ENCODE results near the gene PHACTR1. TPM values are rescaled to one million over a fixed set of nuclear protein-coding genes. Genes with fewer than 3 reads are reported as not detected.
"Not testable (repeated sequence)": the region's sequence is repeated elsewhere in the genome, so short reads cannot be mapped to it uniquely, and the experiment has no call there.

PHACTR1 gene
- total RNA-seq, 1 donor from 2014 or later, result 8.4 TPM

DNA sequence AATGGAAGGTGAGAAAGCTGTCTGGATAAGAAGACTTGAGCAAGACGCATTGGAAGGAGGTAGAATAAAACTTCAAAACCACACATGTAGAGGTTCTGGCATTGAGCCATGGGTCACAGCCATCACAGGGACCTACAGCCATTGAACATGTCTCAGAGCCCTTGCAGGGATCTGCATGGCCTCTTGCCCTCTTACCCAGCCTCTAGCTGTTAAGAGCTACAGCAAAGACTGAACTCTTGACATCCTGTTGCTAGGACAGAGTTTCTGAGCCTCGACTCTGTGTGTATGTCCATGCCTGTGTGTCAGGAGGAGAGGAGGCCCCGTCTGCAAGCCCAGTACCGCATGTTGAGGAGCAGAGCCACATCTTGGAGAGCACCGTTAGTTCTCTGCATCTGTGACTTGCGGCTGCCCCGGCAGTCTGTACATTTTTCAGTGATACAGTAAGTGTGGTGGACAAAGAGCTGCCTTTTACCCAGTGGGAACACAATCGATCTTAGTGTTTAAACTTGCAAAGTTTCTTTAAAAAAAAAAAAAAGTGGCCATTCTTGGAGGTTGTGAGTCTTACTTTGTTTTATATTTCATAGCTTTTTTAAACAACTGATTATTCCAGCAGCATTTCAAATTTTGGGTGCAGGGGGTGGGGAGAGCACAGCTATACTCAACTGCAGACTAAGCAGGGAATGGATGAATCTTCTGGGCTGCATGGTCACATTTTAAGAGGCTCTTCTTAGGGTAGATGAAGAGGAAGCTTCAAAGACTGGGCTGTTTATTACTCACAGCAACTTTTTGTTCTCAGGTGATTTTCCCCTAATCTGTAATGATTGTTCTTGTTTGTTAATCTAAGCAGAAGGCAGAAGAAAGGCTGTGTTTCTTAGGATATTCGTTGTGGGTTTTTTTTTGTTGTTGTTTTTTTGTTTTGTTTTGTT is 523.2 kb downstream of the PHACTR1 start:
- intact Hi-C loops (cut with DNase I), result no loop called here
- Histone ChIP-seq H3K4me1 (no peaks in the 10 kb centered on the region), H3K27me3 (no peaks in the 10 kb centered on the region), H3K27ac (no peak overlapping the region), H3K36me3 (peaks cover 9 to 30% of the 10 kb centered on the region in 2 donors), H3K4me3 (no peak overlapping the region), H3K9me3 (no peaks in the 10 kb centered on the region)
- TF ChIP-seq, protein P1, sequence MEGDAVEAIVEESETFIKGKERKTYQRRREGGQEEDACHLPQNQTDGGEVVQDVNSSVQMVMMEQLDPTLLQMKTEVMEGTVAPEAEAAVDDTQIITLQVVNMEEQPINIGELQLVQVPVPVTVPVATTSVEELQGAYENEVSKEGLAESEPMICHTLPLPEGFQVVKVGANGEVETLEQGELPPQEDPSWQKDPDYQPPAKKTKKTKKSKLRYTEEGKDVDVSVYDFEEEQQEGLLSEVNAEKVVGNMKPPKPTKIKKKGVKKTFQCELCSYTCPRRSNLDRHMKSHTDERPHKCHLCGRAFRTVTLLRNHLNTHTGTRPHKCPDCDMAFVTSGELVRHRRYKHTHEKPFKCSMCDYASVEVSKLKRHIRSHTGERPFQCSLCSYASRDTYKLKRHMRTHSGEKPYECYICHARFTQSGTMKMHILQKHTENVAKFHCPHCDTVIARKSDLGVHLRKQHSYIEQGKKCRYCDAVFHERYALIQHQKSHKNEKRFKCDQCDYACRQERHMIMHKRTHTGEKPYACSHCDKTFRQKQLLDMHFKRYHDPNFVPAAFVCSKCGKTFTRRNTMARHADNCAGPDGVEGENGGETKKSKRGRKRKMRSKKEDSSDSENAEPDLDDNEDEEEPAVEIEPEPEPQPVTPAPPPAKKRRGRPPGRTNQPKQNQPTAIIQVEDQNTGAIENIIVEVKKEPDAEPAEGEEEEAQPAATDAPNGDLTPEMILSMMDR (IDR thresholded peaks at IDR 0.05), result no peak
- DNase-seq (ENCODE audit: low spot score in 2 of 2), result no peak

GRCh38 chr6:13241364-13241763 is 524.8 kb downstream of the PHACTR1 start:
- H3K36me3 ChIP-seq, result peaks cover 4 to 17% of the 10 kb centered on the region in 2 donors
- no peak overlapping the region for H3K27ac ChIP-seq
- intact Hi-C loops (cut with DNase I), result no loop called here
- no peaks in the 10 kb centered on the region for H3K4me1 ChIP-seq
- H3K27me3 ChIP-seq, result no peaks in the 10 kb centered on the region
- DNase-seq (ENCODE audit: low spot score in 2 of 2), result no peak
- TF ChIP-seq, protein P1 (IDR thresholded peaks at IDR 0.05), result no peak
- H3K9me3 ChIP-seq, result no peaks in the 10 kb centered on the region
- no peak overlapping the region for H3K4me3 ChIP-seq

DNA sequence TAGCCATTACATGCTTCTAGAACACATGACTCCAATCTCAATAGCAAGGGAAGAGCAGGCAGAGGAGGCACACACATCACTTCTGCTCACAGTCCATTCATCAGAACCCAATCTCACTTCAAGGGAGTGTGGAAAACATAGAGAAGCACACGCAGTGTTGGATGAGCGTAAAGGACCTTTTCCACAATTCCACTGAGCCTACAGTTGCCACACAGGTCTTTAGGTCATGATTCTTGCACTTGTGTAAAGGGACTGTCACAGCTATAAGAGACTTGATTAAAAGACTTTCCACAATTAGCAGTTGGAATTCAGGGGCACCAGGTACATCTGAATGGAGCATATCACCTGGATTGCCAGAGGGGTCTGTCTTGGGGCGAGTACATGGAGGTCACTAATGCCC is 525.6 kb downstream of the PHACTR1 start:
- intact Hi-C loops (cut with DNase I), result no loop called here
- Histone ChIP-seq H3K27ac (no peak overlapping the region), H3K9me3 (no peaks in the 10 kb centered on the region), H3K36me3 (peaks cover 4 to 11% of the 10 kb centered on the region in 2 donors), H3K27me3 (no peaks in the 10 kb centered on the region), H3K4me1 (no peaks in the 10 kb centered on the region), H3K4me3 (no peak overlapping the region)
- TF ChIP-seq, protein P1 (IDR thresholded peaks at IDR 0.05), result no peak
- no peak for DNase-seq (ENCODE audit: low spot score in 2 of 2)

GRCh38 chr6:13242590-13242989 is 526.0 kb downstream of the PHACTR1 start:
- no peak for DNase-seq (ENCODE audit: low spot score in 2 of 2)
- TF ChIP-seq, protein P1 (IDR thresholded peaks at IDR 0.05), result no peak
- H3K9me3 ChIP-seq, result no peaks in the 10 kb centered on the region
- no peaks in the 10 kb centered on the region for H3K4me1 ChIP-seq
- H3K27ac ChIP-seq, result no peak overlapping the region
- no peaks in the 10 kb centered on the region for H3K27me3 ChIP-seq
- H3K4me3 ChIP-seq, result no peak overlapping the region
- intact Hi-C loops (cut with DNase I), result no loop called here
- H3K36me3 ChIP-seq, result peaks cover 4 to 9% of the 10 kb centered on the region in 2 donors

DNA sequence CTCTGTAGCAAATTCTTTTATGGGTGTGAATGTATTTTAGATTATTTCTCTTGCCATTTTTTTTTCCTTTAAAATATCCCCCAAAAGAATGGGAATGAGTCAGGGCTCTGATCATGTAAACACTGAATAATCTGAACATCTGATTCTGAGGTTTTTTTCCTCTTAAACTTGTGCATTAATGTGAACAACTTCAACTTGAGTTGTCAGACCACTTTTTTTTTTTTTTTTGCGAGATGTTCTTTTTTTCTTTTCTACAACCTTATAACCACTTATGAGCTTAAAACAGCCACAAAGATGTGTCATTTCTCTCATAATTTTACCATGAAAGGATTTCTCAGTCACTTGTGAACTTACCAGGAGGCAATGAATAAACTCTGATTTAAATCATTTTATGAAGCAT is 526.5 kb downstream of the PHACTR1 start:
- Histone ChIP-seq H3K27ac (no peak overlapping the region), H3K36me3 (peaks cover 4 to 8% of the 10 kb centered on the region in 2 donors), H3K27me3 (no peaks in the 10 kb centered on the region), H3K4me1 (no peaks in the 10 kb centered on the region), H3K9me3 (no peaks in the 10 kb centered on the region), H3K4me3 (no peak overlapping the region)
- intact Hi-C loops (cut with DNase I), result no loop called here
- TF ChIP-seq, protein P1 (IDR thresholded peaks at IDR 0.05), result no peak
- no peak for DNase-seq (ENCODE audit: low spot score in 2 of 2)

- H3K27ac ChIP-seq; H3K27me3 ChIP-seq; intact Hi-C loops (cut with DNase I); H3K9me3 ChIP-seq; H3K4me1 ChIP-seq; DNase-seq (ENCODE audit: low spot score in 2 of 2); H3K4me3 ChIP-seq: not testable (repeated sequence)
- peaks cover 4 to 12% of the 10 kb centered on the region in 2 donors for H3K36me3 ChIP-seq
These were observed 527.2 kb downstream of the PHACTR1 start for GRCh38 chr6:13243745-13244144.

Measured in ascending aorta (tissue), 2 donors.